ENCODE data around the gene CEP55. TPM values are rescaled to one million over a fixed set of nuclear protein-coding genes. Genes with fewer than 3 reads are reported as not detected.

The CEP55 gene
- polyA plus RNA-seq, 4 donors, result 13.2 to 17.0 (median 15.6) TPM

DNA sequence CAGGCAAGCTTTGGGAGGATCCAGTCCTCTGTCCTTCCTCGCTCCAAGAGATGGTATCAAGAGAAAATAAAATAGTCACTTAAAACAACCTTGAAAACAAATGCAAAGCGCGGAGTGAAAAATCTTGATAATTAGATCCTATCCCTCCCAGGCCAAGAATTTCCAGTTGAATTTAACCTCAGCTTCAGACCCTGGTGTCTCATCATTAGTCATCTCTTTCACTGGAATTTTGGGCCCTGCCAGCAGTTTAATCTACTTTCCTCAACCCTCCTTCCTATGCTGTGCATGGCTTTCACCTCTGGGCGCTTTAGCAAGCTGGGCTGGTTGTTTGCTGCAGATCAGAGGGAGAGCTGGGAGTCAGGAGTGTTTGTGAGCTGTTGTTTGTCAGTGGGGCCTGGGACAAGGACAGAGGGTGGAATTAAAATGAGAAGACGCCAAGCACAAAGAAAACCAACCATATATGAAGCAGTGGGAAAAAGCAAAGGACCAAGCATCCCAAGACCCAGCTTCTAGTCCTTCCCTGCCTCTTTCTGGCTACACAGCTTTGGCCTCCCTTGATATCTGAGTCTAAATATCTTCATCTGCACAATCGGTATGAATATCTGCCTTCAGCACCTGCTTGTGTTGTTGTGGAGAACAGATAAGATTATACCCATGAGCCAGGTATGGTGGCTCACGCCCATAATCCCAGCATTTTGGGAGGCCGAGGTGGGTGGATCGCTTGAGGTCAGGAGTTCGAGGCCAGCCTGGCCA, 27.8 kb upstream of the CEP55 start:
- no peak for DNase-seq (ENCODE audit: low read depth in 4 of 4, low spot score in 3 of 4)

DNA sequence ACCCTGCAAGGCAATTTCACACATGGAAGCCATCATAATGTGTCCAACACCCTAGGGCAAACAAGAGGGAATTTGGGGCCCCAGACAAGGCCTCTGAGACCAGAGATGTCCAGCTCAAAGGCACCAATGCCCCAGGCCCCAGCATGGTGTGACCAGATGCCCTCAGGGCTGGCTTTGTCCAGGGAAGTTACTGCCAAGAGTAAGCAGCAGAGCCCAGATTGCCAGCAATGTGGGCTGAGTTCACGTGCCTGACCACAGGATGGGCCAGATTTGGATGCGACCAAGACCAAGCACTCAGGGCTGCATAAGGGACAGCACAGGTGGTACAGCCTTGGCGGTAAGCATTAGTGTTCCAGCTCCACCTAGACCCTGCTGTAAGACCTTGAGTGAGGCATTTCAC, 27.0 kb upstream of the CEP55 start:
- no peak for DNase-seq (ENCODE audit: low read depth in 4 of 4, low spot score in 3 of 4)

DNA sequence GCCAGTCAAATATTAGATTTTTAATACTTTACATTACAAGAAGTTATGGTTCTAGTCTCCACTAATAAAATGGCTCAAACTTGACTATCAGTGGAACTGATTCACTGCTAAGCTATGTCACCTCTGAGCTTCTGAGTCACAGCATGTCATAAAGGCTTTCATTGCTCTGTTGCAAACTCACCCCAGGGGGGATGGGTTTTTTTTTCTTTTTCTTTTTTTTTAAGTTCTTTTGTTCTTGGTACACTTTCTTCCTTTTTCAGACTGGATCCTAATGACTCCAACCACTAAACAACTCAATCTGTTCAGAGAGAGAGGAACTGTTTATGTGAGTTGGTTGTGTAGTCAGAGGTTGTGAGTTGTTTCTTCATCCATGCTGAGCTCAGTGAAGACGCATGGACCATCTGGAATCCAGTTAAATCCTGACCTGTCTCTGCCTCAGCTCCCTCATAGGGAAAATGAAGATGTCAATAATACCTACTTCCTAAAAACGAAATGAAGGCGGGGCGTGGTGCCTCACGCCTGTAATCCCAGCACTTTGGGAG, 25.2 kb upstream of the CEP55 start:
- no peak for DNase-seq (ENCODE audit: low read depth in 4 of 4, low spot score in 3 of 4)

- DNase-seq (ENCODE audit: low read depth in 4 of 4, low spot score in 3 of 4), result no peak
These were observed 23.3 kb upstream of the CEP55 start for GRCh38 chr10:93473161-93473560.

- no peak for DNase-seq (ENCODE audit: low read depth in 4 of 4, low spot score in 3 of 4)
These were observed 22.5 kb upstream of the CEP55 start for GRCh38 chr10:93473804-93474472.

GRCh38 chr10:93475227-93475626, 21.2 kb upstream of the CEP55 start:
- no peak for DNase-seq (ENCODE audit: low read depth in 4 of 4, low spot score in 3 of 4)

DNA sequence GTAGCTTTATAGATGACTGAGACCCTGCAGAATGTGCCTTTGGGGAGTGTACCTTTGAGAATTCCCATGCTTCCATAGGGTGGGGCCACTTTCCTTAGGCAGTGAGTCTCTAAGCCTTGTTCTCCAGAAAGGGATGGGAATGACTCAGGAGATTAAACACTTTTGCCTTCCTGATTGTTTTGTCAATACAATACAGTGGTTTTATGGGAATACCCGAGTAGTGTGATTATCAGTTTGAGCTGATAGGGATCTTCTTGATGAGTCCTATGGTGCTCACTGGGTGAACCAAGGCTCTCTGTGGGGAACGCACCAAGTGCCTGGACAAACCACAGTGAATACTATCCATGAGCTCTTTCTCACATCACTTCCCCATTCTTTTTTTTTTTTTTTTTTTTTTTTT, 20.5 kb upstream of the CEP55 start:
- DNase-seq (ENCODE audit: low read depth in 4 of 4, low spot score in 3 of 4), result no peak

GRCh38 chr10:93476756-93477155, 19.7 kb upstream of the CEP55 start:
- DNase-seq (ENCODE audit: low read depth in 4 of 4, low spot score in 3 of 4), result no peak

GRCh38 chr10:93478873-93479272, 17.5 kb upstream of the CEP55 start:
- no peak for DNase-seq (ENCODE audit: low read depth in 4 of 4, low spot score in 3 of 4)

DNA sequence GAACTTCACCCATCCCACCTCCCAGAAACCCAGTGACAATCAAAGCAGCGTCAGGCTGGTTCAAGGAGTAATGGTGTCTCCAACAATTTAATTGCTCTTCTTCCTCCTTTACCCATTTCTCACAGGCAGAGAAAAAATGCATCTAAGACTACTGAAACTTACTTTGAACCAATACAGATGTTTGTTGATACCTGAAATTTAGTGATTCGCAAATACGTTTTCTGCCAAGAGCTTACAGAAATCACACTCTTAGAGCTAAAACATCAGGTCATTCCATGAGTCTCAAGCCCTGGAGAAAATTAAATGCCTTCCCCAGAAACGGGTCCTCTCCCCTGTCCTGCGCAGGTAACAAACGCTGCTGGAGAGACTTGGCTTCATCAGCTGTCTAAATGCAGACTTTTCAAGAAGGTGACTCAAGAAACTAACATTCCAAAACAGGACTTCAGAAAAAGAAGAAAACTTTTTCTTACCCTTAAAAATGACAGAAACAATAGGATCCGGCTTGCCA, 14.7 kb upstream of the CEP55 start:
- no peak for DNase-seq (ENCODE audit: low read depth in 4 of 4, low spot score in 3 of 4)

DNA sequence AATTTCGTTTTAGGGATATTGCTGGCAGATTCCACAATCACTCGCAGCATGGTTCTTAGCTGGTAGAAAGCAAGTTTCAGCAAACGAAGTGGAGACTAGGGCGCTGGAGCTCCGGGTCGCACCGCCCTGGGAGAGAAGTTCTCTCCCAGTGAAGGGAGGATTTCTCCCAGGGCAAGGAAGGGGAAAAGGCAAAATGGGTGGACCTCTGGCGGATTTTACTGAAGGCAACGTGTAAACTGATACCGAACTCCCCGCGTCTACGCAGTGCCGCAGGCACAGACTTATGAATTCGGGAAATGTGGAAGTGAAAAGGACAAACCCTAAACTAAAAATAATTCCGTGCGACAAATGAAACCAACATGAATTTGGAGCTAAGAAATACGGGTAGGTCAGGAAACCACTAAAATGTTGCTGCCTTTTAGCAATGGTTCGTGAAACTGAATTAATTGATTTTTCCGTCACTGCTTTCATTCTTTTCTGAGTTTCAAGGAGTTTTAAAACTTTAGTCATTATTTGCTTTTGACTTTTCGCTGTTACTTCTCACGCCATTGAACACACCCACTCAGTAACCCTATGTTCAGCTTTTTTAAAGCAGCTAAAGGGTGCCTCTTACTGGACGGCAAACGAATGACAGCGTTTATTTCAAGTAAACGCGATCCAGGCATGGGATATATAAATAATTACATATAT, 14.1 kb upstream of the CEP55 start, which contains the start of gene MYOF:
MYOF (minus strand) TSS at position 190 of the 690 bp plus-strand sequence; CDS start at position 50, 140 bp downstream.
- peak in 3 of 4 donors; percentile 68 to 72 (median 69) for DNase-seq (ENCODE audit: low read depth in 4 of 4, low spot score in 3 of 4)

GRCh38 chr10:93485690-93486089, 10.7 kb upstream of the CEP55 start:
- no peak for DNase-seq (ENCODE audit: low read depth in 4 of 4, low spot score in 3 of 4)

DNA sequence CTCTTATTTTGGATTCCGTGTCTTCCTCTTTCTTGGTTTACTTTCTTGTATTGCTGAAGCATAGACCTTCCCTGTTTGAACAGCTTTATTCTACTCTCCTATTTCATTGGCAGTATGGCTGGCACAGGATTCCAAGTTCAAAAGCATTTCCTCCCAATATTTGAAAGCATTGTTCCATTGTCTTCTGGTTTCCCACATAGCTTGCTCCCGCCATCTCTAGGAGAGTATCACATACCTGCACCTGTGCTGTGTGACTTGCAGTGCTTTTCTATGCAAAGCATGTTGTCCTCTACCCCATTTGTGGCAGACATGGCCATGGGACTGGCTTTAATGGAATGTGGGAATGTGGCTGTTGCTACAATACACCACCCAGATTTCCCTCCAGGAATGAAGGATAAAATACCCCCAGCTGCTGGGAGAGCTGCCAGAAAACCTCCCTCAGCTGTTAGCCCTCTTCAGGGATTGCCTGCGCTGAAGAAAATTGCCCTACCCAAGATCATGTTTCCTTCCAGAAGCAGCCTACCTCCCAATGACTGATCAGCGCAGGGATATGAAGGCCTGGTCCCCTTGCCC, 7.4 kb upstream of the CEP55 start:
- DNase-seq (ENCODE audit: low read depth in 4 of 4, low spot score in 3 of 4), result no peak

- DNase-seq (ENCODE audit: low read depth in 4 of 4, low spot score in 3 of 4), result no peak
These were observed 4.8 kb upstream of the CEP55 start for GRCh38 chr10:93491602-93492121.

GRCh38 chr10:93493162-93493561, 3.2 kb upstream of the CEP55 start:
- no peak for DNase-seq (ENCODE audit: low read depth in 4 of 4, low spot score in 3 of 4)

DNA sequence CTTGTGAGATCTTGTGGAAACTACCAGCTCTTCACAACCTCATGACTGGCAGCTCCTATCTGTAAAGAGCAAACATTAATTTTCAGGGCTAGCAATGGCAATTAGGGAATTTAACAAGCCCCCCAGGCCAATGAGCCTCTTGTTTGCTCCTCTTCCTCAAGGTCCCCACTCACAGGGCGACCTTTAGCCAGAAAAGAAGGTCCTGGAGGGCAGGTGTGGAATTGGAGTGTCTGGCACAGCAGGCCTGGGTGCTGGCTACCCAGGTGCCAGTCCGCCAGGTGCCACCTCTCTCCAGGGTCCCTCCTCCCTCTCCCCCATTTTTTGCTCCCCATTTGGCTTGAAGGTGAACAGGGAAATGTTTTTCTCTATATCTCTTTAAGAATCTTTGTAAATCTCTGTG, 1.9 kb upstream of the CEP55 start:
- no peak for DNase-seq (ENCODE audit: low read depth in 4 of 4, low spot score in 3 of 4)

DNA sequence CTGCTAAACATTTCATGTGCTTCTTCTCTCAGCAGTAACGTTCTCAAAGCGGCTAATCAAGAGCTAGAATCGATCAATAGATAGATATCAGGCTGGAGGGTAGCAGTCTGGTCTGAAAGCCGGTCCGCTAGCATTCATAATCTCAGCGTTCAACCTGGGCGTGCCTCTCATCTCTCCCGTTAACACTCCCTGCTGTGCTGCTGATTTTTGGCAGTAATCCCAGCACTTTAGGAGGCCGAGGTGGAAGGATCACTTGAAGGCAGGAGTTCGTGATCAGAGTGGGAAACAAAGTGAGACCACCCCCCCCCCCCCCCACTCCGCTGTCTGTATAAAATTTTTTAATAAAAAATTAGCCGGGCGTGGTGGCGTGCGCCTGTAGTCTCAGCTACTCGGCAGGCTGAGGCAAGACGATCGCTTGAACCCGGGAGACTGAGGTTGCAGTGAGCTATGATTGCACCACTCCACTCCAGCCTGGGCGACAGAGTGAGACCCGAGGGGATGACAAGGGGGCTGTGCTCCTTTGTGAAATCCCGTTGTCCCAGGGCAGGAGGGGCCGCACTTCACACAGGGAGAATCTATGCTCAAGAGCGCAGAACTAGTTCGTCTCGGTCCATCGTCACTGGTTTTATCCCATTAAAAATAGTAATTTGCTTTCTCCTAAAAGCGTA, 624 bp upstream of the CEP55 start:
- DNase-seq (ENCODE audit: low read depth in 4 of 4, low spot score in 3 of 4), result no peak

DNA sequence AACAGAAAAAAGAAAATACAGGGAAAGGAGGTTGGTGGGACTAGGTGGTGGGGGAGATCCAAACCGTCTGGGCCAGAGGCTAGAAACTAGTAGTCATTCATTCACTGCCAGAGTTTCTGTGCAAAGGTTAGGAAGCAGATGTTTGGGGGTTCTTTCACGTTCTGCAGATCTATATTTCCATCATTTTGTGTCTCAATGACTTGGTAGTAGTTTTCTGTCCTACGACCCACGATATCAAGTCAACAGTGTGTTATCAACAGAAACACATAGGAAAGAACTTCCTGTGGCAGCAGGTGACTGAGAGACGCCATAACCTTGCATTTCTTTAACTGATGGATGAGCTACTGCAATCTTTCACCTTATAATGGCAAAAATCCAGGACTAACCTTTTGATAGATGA, 1.8 kb downstream of the CEP55 start:
- DNase-seq (ENCODE audit: low read depth in 4 of 4, low spot score in 3 of 4), result no peak

DNA sequence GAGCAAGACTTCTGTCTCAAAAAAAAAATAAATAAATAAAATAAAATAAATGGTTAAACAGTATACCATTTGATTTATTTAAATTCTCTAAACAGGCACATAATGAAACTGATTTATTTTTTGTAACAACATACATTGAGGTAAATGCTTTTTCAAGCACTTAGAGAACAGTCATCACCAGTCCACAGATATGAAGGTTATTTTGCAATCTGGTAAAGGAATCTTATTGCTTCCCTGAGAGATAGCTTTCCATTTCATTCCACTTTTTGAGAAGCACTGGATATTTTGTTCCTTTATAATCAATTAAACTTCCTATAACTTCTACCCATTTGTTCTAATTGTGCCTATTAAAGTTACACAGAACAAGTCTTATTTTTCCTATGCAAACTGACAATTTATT, 5.2 kb downstream of the CEP55 start:
- no peak for DNase-seq (ENCODE audit: low read depth in 4 of 4, low spot score in 3 of 4)

DNA sequence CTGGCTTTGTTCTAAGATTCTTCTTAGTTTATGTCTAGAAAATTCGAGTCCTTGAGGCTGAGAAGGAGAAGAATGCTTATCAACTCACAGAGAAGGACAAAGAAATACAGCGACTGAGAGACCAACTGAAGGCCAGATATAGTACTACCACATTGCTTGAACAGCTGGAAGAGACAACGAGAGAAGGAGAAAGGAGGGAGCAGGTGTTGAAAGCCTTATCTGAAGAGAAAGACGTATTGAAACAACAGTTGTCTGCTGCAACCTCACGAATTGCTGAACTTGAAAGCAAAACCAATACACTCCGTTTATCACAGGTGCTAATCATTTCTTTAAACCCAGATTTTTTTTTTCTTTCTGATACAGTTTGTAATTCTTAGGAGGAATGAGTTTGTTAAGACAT, 6.7 kb downstream of the CEP55 start:
- DNase-seq (ENCODE audit: low read depth in 4 of 4, low spot score in 3 of 4), result no peak
